ENCODE results near the gene MBLAC1. TPM values are rescaled to one million over a fixed set of nuclear protein-coding genes. Genes with fewer than 3 reads are reported as not detected.
"Not testable (repeated sequence)": the region's sequence is repeated elsewhere in the genome, so short reads cannot be mapped to it uniquely, and the experiment has no call there.

MBLAC1 gene
- total RNA-seq, 2 experiments from 2014 or later, result 4.8 to 6.5 TPM

GRCh38 chr7:100130608-100131453, 4.1 kb downstream of the MBLAC1 start:
- DNase-seq, result peak; percentile 87
- Mint-ChIP-seq H3K27ac (no peak overlapping the region), H3K36me3 (no peaks in the 10 kb centered on the region), H3K27me3 (no peaks in the 10 kb centered on the region), H3K4me3 (peak overlapping the region; percentile 48), H3K4me1 (peaks cover 18% of the 10 kb centered on the region), H3K9me3 (no peaks in the 10 kb centered on the region)
- no peak for ATAC-seq (ENCODE audit: low read depth)
- POLR2A ChIA-PET, result interaction anchor here (0.6 to 1.1 kb wide), 4 partner anchors 11 to 51 kb away, joined by 3 read pairs; partner anchors contain the start of genes AP4M1, CNPY4 and MCM7

GRCh38 chr7:100132126-100132525, 5.4 kb downstream of the MBLAC1 start:
- POLR2A ChIA-PET, result interaction anchor here (0.7 to 1.3 kb wide), 5 partner anchors 16 to 213 kb away, joined by 3 to 7 read pairs (median 4); partner anchors contain the start of genes AP4M1, LAMTOR4 and MCM7
- Mint-ChIP-seq H3K27ac (no peak overlapping the region), H3K4me3 (no peak overlapping the region), H3K36me3 (no peaks in the 10 kb centered on the region), H3K4me1 (peaks cover 16% of the 10 kb centered on the region), H3K9me3 (no peaks in the 10 kb centered on the region), H3K27me3 (no peaks in the 10 kb centered on the region)
- no peak for DNase-seq
- ATAC-seq (ENCODE audit: low read depth), result no peak

- ATAC-seq (ENCODE audit: low read depth), result peak; percentile 74
- Mint-ChIP-seq H3K27me3 (no peaks in the 10 kb centered on the region), H3K27ac (no peak overlapping the region), H3K4me3 (no peak overlapping the region), H3K4me1 (peaks cover 18% of the 10 kb centered on the region), H3K36me3 (no peaks in the 10 kb centered on the region), H3K9me3 (no peaks in the 10 kb centered on the region)
- DNase-seq, result peak; percentile 68
- POLR2A ChIA-PET, result interaction anchor here (0.7 to 2.2 kb wide), 9 partner anchors 16 to 212 kb away, joined by 3 to 14 read pairs (median 5); partner anchors contain the start of genes AP4M1, LAMTOR4, MCM7 and PVRIG
These were observed 6.0 kb downstream of the MBLAC1 start for GRCh38 chr7:100132697-100133151.

- Mint-ChIP-seq H3K4me1 (peaks cover 14% of the 10 kb centered on the region), H3K27ac (peak overlapping the region; percentile 83), H3K27me3 (no peaks in the 10 kb centered on the region), H3K4me3 (peak overlapping the region; percentile 66), H3K9me3 (no peaks in the 10 kb centered on the region), H3K36me3 (no peaks in the 10 kb centered on the region)
- POLR2A ChIA-PET, result interaction anchor here (0.6 to 4.0 kb wide), 11 partner anchors 9 to 700 kb away, joined by 3 to 24 read pairs (median 4); partner anchors contain the start of genes AP4M1, CPSF4, GAL3ST4 and LAMTOR4
- no peak for DNase-seq
- ATAC-seq (ENCODE audit: low read depth), result peak; percentile 72
These were observed 11.3 kb downstream of the MBLAC1 start for GRCh38 chr7:100137851-100138760.

GRCh38 chr7:100141555-100141949, 14.8 kb downstream of the MBLAC1 start:
- no peaks in the 10 kb centered on the region for H3K27me3 Mint-ChIP-seq
- peaks cover 14% of the 10 kb centered on the region for H3K4me1 Mint-ChIP-seq
- DNase-seq (no peak), ATAC-seq (ENCODE audit: low read depth) (no peak)
- POLR2A ChIA-PET, result interaction anchor here (0.6 to 1.3 kb wide), 2 partner anchors 10 to 36 kb away, joined by 3 read pairs; partner anchors contain the start of genes GPC2 and STAG3
- no peak overlapping the region for H3K27ac Mint-ChIP-seq
- no peaks in the 10 kb centered on the region for H3K36me3 Mint-ChIP-seq
- H3K9me3 Mint-ChIP-seq, result no peaks in the 10 kb centered on the region
- no peak overlapping the region for H3K4me3 Mint-ChIP-seq

GRCh38 chr7:100142461-100142860, 15.7 kb downstream of the MBLAC1 start:
- DNase-seq (no peak), ATAC-seq (ENCODE audit: low read depth) (no peak)
- no peak overlapping the region for H3K27ac Mint-ChIP-seq
- no peaks in the 10 kb centered on the region for H3K27me3 Mint-ChIP-seq
- peaks cover 14% of the 10 kb centered on the region for H3K4me1 Mint-ChIP-seq
- POLR2A ChIA-PET, result interaction anchor here (0.5 to 1.3 kb wide), 2 partner anchors 11 to 35 kb away, joined by 3 read pairs; partner anchors contain the start of genes GPC2 and STAG3
- no peaks in the 10 kb centered on the region for H3K36me3 Mint-ChIP-seq
- no peak overlapping the region for H3K4me3 Mint-ChIP-seq
- no peaks in the 10 kb centered on the region for H3K9me3 Mint-ChIP-seq

- H3K4me1 Mint-ChIP-seq, result peaks cover 20% of the 10 kb centered on the region
- H3K9me3 Mint-ChIP-seq; DNase-seq; H3K27me3 Mint-ChIP-seq; H3K36me3 Mint-ChIP-seq; ATAC-seq (ENCODE audit: low read depth); H3K27ac Mint-ChIP-seq; H3K4me3 Mint-ChIP-seq: not testable (repeated sequence)
- POLR2A ChIA-PET, result interaction anchor here (0.5 to 1.6 kb wide), 4 partner anchors 18 to 322 kb away, joined by 3 to 4 read pairs (median 4); partner anchors contain the start of genes GAL3ST4 and MEPCE
These were observed 19.6 kb downstream of the MBLAC1 start for GRCh38 chr7:100146350-100146749.

- Mint-ChIP-seq H3K4me1 (peaks cover 23% of the 10 kb centered on the region), H3K36me3 (peaks cover 12% of the 10 kb centered on the region), H3K27me3 (no peaks in the 10 kb centered on the region), H3K27ac (no peak overlapping the region), H3K4me3 (no peak overlapping the region), H3K9me3 (no peaks in the 10 kb centered on the region)
- DNase-seq (no peak), ATAC-seq (ENCODE audit: low read depth) (no peak)
- POLR2A ChIA-PET, result interaction anchor here (0.6 to 2.4 kb wide), 7 partner anchors 9 to 589 kb away, joined by 3 to 11 read pairs (median 4); partner anchors contain the start of genes GAL3ST4, GPC2, MEPCE and STAG3
These were observed 20.5 kb downstream of the MBLAC1 start for GRCh38 chr7:100147278-100147677.

GRCh38 chr7:100148225-100148558, 21.4 kb downstream of the MBLAC1 start:
- POLR2A ChIA-PET, result interaction anchor here (0.6 to 3.2 kb wide), 25 partner anchors 9 to 649 kb away, joined by 3 to 48 read pairs (median 4); partner anchors contain the start of genes AP4M1, GAL3ST4, GPC2 and MBLAC1
- Mint-ChIP-seq H3K9me3 (no peaks in the 10 kb centered on the region), H3K36me3 (peaks cover 17% of the 10 kb centered on the region)

GRCh38 chr7:100148559-100149328, 22.0 kb downstream of the MBLAC1 start, which contains the start of gene LAMTOR4:
Gene LAMTOR4, plus strand, starts transcription at chr7:100148918. Its CDS starts 55 bp downstream, at chr7:100148973.
- Mint-ChIP-seq H3K9me3 (no peaks in the 10 kb centered on the region), H3K36me3 (peaks cover 21% of the 10 kb centered on the region)

More at GRCh38 chr7:100148225-100148558, 21.4 kb downstream of the MBLAC1 start:
- DNase-seq (no peak), ATAC-seq (ENCODE audit: low read depth) (no peak)
- Mint-ChIP-seq H3K27me3 (no peaks in the 10 kb centered on the region), H3K4me1 (peaks cover 27% of the 10 kb centered on the region), H3K27ac (peak overlapping the region; percentile 99), H3K4me3 (peak overlapping the region; percentile 100)

GRCh38 chr7:100152404-100152803, 25.6 kb downstream of the MBLAC1 start:
- no peak for ATAC-seq (ENCODE audit: low read depth)
- no peaks in the 10 kb centered on the region for H3K9me3 Mint-ChIP-seq
- POLR2A ChIA-PET, result interaction anchor here (0.6 to 1.5 kb wide), 3 partner anchors 15 to 190 kb away, joined by 3 read pairs; no protein-coding TSS in a partner anchor
- H3K36me3 Mint-ChIP-seq, result peaks cover 28% of the 10 kb centered on the region
- DNase-seq, result no peak
- no peaks in the 10 kb centered on the region for H3K27me3 Mint-ChIP-seq
- H3K4me3 Mint-ChIP-seq, result peak overlapping the region; percentile 17
- H3K4me1 Mint-ChIP-seq, result peaks cover 47% of the 10 kb centered on the region
- H3K27ac Mint-ChIP-seq, result peak overlapping the region; percentile 8

More at GRCh38 chr7:100148559-100149328, 22.0 kb downstream of the MBLAC1 start, which contains the start of gene LAMTOR4:
- Mint-ChIP-seq H3K4me1 (peaks cover 31% of the 10 kb centered on the region), H3K27me3 (no peaks in the 10 kb centered on the region), H3K4me3 (peak within 1 kb of the TSS; percentile 100), H3K27ac (peak within 1 kb of the TSS; percentile 99)
- peak; percentile 93 for DNase-seq
- peak; percentile 97 for ATAC-seq (ENCODE audit: low read depth)
- POLR2A ChIA-PET, result interaction anchor here (0.6 to 3.2 kb wide), 23 partner anchors 9 to 649 kb away, joined by 3 to 48 read pairs (median 4); partner anchors contain the start of genes AP4M1, GAL3ST4, GPC2 and MBLAC1
